Gastroesophageal sphincter (tissue), 3 donors: Measurements from ENCODE around the gene GRK1.
"Not testable (repeated sequence)": the region's sequence is repeated elsewhere in the genome, so short reads cannot be mapped to it uniquely, and the experiment has no call there.

Experiments
- POLR2A ChIP-seq, 2 donors: fragments of 450-650 bp; IDR thresholded peaks; one replicate each; pipeline ENCODE4 v1.6.1; 2017; ENCODE audit warnings: antibody characterized with exemption in 2 of 2, mild to moderate bottlenecking in 2 of 2, moderate library complexity in 1 of 2
- POLR2AphosphoS5 ChIP-seq: sonication (generic); formaldehyde crosslinking; IDR thresholded peaks from one replicate; pipeline ENCODE4 v1.6.1; 2017; ENCODE audit warnings: antibody characterized with exemption
- TF ChIP-seq, protein P1 (sequence below), 4 experiments: fragments of 200-600 bp in 2 of 4; fragments of 450-650 bp in 2 of 4; sonication (generic) in 1 of 4; IDR thresholded peaks; one replicate each; pipeline ENCODE4 v1.5.1; 2017 to 2019; ENCODE audit warnings: antibody characterized with exemption in 4 of 4, mild to moderate bottlenecking in 2 of 4, moderate library complexity in 2 of 4

DNA sequence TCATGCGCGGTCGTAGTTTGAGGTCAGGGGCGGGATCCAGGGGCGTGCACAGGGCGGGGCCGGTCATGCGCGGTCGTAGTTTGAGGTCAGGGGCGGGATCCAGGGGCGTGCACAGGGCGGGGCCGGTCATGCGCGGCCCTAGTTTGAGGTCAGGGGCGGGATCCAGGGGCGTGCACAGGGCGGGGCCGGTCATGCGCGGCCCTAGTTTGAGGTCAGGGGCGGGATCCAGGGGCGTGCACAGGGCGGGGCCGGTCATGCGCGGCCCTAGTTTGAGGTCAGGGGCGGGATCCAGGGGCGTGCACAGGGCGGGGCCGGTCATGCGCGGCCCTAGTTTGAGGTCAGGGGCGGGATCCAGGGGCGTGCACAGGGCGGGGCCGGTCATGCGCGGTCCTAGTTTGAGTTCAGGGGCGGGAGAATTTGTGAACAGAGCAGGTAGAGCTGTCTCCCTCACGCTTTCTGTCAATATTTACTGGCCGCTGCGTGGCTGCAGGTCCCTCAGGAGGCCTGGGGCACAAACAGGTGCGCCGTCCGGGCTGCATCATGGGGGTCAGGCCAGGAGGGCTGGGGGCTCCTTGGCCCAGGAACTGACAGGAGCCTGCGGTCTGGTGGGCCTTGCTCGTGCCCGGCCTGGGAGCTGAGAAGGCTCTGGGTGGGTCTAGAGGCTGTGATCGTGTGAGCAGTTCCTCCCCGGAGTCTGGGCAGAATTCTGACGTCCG is 59.2 kb downstream of the GRK1 start:
- TF ChIP-seq, protein P1, sequence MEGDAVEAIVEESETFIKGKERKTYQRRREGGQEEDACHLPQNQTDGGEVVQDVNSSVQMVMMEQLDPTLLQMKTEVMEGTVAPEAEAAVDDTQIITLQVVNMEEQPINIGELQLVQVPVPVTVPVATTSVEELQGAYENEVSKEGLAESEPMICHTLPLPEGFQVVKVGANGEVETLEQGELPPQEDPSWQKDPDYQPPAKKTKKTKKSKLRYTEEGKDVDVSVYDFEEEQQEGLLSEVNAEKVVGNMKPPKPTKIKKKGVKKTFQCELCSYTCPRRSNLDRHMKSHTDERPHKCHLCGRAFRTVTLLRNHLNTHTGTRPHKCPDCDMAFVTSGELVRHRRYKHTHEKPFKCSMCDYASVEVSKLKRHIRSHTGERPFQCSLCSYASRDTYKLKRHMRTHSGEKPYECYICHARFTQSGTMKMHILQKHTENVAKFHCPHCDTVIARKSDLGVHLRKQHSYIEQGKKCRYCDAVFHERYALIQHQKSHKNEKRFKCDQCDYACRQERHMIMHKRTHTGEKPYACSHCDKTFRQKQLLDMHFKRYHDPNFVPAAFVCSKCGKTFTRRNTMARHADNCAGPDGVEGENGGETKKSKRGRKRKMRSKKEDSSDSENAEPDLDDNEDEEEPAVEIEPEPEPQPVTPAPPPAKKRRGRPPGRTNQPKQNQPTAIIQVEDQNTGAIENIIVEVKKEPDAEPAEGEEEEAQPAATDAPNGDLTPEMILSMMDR (IDR thresholded peaks at IDR 0.05): not testable (repeated sequence)
- not testable (repeated sequence) for TF ChIP-seq POLR2A (IDR thresholded peaks at IDR 0.05); POLR2AphosphoS5
